Astrocyte (in vitro differentiated cells and primary cell): Measurements from ENCODE around the gene FLNC.

Source experiments
- EZH2 ChIP-seq: IDR thresholded peaks from 2 replicates; pipeline ENCODE4 v1.6.1; 2012; ENCODE audit warnings: mild to moderate bottlenecking, low read length, inconsistent platforms; ENCODE audit not compliant: insufficient read depth
- TF ChIP-seq, protein P1 (sequence below): IDR thresholded peaks from 2 replicates; pipeline ENCODE4 v1.5.1; 2011; ENCODE audit warnings: low read depth, mild to moderate bottlenecking, inconsistent platforms, low read length, moderate library complexity; ENCODE audit not compliant: insufficient read depth

DNA sequence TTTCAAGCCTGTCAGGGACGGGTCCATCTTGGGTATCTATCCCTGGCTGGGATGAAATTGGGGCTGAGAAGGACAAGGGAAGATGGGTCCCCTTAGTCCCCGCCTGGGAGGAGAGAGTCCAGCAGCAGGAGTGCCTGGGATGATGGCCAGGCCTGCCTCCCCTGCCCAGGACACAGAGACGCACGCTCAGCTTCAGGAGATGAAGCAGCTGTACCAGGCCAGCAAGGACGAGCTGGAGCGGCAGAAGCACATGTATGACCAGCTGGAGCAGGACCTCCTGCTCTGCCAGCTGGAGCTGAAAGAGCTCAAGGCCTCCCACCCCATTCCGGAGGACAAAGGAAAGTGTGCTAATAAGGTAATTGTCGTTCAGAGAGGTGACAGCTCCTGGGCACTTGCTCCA, 23.0 kb upstream of the FLNC start:
- TF ChIP-seq, protein P1, sequence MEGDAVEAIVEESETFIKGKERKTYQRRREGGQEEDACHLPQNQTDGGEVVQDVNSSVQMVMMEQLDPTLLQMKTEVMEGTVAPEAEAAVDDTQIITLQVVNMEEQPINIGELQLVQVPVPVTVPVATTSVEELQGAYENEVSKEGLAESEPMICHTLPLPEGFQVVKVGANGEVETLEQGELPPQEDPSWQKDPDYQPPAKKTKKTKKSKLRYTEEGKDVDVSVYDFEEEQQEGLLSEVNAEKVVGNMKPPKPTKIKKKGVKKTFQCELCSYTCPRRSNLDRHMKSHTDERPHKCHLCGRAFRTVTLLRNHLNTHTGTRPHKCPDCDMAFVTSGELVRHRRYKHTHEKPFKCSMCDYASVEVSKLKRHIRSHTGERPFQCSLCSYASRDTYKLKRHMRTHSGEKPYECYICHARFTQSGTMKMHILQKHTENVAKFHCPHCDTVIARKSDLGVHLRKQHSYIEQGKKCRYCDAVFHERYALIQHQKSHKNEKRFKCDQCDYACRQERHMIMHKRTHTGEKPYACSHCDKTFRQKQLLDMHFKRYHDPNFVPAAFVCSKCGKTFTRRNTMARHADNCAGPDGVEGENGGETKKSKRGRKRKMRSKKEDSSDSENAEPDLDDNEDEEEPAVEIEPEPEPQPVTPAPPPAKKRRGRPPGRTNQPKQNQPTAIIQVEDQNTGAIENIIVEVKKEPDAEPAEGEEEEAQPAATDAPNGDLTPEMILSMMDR: no peak
- TF ChIP-seq EZH2: no peak
